ENCODE data around the gene ARL6IP6. TPM values are rescaled to one million over a fixed set of nuclear protein-coding genes. Genes with fewer than 3 reads are reported as not detected.
A peak's percentile ranks its signal among the peaks of the same experiment; 100 is the strongest.
"Not testable (repeated sequence)": the region's sequence is repeated elsewhere in the genome, so short reads cannot be mapped to it uniquely, and the experiment has no call there.

Gene ARL6IP6
- total RNA-seq, 1 experiment from 2014 or later, result 43.2 TPM

- not testable (repeated sequence) for DNase-seq (ENCODE audit: low spot score)
These were observed 4.2 kb downstream of the ARL6IP6 start for GRCh38 chr2:152722639-152723038.

GRCh38 chr2:152723918-152724317 is 5.5 kb downstream of the ARL6IP6 start:
- no peak for DNase-seq (ENCODE audit: low spot score)

- DNase-seq (ENCODE audit: low spot score), result no peak
These were observed 11.4 kb downstream of the ARL6IP6 start for GRCh38 chr2:152729844-152730243.

- DNase-seq (ENCODE audit: low spot score), result no peak
These were observed 12.3 kb downstream of the ARL6IP6 start for GRCh38 chr2:152730591-152731333.

- DNase-seq (ENCODE audit: low spot score), result not testable (repeated sequence)
These were observed 19.1 kb downstream of the ARL6IP6 start for GRCh38 chr2:152737509-152737908.

DNA sequence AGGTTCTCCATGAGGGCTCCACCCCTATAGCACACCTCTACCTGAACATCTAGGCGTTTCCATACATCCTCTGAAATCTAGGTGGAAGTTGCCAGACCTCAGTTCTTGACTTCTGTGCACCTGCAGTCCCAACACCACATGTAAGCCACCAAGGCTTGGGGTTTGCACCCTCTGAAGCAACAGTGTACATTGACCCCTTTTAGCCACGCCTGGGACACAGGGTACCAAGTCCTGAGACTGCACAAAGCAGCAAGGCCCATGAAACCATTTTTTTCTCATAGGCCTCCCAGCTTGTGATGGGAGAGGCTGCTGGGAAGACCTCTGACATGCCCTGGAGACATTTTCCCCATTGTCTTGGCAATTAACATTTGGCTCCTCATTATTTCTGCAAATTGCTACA is 20.0 kb downstream of the ARL6IP6 start:
- no peak for DNase-seq (ENCODE audit: low spot score)

GRCh38 chr2:152739705-152740104 is 21.3 kb downstream of the ARL6IP6 start:
- DNase-seq (ENCODE audit: low spot score), result not testable (repeated sequence)

- DNase-seq (ENCODE audit: low spot score), result peak; percentile 50
These were observed 22.4 kb downstream of the ARL6IP6 start for GRCh38 chr2:152740743-152741328.

GRCh38 chr2:152743002-152743401 is 24.6 kb downstream of the ARL6IP6 start:
- no peak for DNase-seq (ENCODE audit: low spot score)

DNA sequence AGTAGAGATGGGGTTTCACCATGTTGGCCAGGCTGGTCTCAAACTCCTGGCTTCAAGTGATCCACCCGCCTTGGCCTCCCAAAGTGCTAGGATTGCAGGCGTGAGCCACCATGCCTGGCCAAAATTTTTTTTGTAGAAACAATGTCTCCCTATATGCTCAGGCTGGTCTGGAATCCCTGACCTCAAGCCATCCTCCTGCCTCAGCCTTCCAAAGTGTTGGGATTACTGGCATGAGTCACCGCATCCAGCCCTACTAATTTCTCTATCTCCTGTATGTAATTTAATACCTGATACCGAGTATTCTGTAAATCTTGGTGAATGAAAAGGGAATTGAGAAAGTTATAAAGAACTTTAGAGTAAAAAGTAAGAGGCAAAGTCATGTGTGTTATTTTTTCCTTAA is 29.3 kb downstream of the ARL6IP6 start:
- peak; percentile 42 for DNase-seq (ENCODE audit: low spot score)

- no peak for DNase-seq (ENCODE audit: low spot score)
These were observed 36.6 kb downstream of the ARL6IP6 start for GRCh38 chr2:152755029-152755428.

DNA sequence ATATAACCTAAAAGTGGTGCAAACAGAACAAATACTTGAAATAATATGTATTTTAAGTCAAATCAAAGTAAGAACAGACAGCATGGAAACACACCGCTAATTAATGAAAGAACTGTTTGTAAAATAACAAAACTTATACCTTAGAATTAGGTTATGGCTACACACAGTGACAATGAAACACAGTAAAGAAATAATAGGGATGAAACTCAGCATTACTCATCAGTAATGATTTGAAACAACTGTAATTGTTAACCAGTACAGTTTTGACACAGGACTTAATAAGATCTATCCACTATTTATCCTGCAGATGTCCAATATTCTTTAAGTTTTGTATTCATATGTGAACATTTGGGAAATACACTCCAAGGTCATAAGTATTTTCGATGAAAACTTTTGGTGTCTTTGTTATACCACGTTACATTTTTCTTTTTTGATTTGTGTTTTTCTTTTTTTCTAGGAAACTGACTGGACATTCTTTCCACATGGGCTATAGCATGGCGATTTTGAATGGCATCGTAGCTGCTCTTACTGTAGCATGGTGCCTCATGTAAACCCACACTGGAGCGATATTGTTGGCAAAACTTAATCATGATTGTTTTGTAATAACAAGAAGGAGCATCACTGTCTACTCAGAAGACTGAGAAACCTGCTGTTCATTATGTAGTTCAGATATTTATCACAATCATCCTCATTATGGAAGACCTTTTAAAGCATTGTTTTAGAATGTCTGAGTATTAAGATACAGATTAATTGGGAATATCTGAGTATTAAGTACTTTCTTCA is 41.1 kb downstream of the ARL6IP6 start:
- DNase-seq (ENCODE audit: low spot score), result no peak

GRCh38 chr2:152761214-152761613 is 42.8 kb downstream of the ARL6IP6 start:
- DNase-seq (ENCODE audit: low spot score), result no peak

DNA sequence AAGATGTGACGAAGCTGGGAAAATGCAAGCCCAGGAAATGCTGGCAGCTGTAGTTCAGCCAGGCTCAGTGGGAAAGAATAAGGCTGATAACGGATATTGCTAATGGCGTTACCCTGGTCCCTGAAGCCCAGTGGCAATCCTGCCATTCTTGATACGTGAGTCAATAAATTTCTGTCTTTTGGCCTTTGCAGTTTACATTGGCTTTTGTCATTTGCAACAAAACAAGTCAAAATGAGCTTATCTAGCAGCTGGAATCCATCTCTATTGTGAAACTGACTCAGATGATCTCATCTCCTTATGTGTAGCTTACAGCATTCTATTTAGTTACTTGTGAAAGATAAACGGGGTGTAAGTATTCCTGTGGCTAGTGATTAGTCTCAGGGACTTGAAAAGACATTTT is 43.8 kb downstream of the ARL6IP6 start:
- DNase-seq (ENCODE audit: low spot score), result no peak

- not testable (repeated sequence) for DNase-seq (ENCODE audit: low spot score)
These were observed 44.8 kb downstream of the ARL6IP6 start for GRCh38 chr2:152763208-152763607.

- no peak for DNase-seq (ENCODE audit: low spot score)
These were observed 45.2 kb downstream of the ARL6IP6 start for GRCh38 chr2:152763651-152764050.

DNA sequence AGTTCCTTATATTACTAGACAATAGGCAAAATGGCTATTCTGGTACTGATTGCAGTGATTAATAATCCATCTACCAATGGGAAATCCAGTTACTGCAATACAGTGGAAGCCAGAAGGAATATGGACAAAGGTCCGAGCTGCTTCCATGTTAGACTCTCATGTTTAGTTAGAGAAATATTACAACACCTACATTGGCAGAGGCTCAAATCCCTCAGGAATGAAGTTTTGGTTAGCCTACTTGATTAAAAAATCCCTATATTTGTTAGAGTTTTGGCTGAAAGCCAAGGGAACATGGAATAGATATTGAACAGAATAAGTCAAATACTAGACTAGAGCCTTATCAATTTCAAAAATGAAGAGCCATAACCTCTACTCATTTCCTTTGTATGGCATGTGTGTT is 48.5 kb downstream of the ARL6IP6 start:
- DNase-seq (ENCODE audit: low spot score), result no peak

- no peak for DNase-seq (ENCODE audit: low spot score)
These were observed 62.8 kb downstream of the ARL6IP6 start for GRCh38 chr2:152781175-152781574.

- DNase-seq (ENCODE audit: low spot score), result no peak
These were observed 63.8 kb downstream of the ARL6IP6 start for GRCh38 chr2:152782171-152782570.

- no peak for DNase-seq (ENCODE audit: low spot score)
These were observed 72.5 kb downstream of the ARL6IP6 start for GRCh38 chr2:152790883-152791282.

- no peak for DNase-seq (ENCODE audit: low spot score)
These were observed 73.6 kb downstream of the ARL6IP6 start for GRCh38 chr2:152791979-152792378.

DNA sequence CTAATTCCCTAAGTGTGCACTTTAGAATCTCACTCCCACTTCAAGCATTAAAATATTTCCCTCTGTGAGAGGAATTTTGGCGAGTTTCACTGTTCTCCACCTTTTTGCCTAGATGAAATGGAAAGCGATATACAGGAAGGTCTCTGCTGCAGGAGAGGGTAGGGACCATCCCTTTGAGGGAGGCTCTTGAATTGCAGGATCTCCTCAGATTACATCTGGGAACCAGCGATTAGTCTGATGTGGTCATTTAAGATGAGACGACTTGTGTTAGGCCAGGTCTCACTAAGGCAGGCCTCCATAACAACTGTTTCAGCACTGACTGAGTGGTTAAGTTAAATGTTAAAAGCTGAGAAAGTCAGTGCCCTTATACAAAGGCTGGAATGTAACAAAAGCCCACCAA is 74.6 kb downstream of the ARL6IP6 start:
- no peak for DNase-seq (ENCODE audit: low spot score)

- no peak for DNase-seq (ENCODE audit: low spot score)
These were observed 78.5 kb downstream of the ARL6IP6 start for GRCh38 chr2:152796941-152797340.

Measured in A172 (cell line).